Stomach (tissue), 9 donors: ENCODE measurements around the gene SPC24. TPM values are rescaled to one million over a fixed set of nuclear protein-coding genes. Genes with fewer than 3 reads are reported as not detected.

Experiments used
- DNase-seq, 2 donors: peaks; one replicate each; pipeline versions ENCODE4 v3.0.0 to v3.0.0-alpha.2; 2013 to 2019
- H3K27ac ChIP-seq, 5 donors: fragments of 200-600 bp in 4 of 5; sonication (generic) in 4 of 5; one replicate each; pipeline ENCODE4 v1.5.1; 2013 to 2019; ENCODE audit warnings: mild to moderate bottlenecking in 1 of 5, moderate library complexity in 1 of 5
- H3K27me3 ChIP-seq, 3 donors: fragments of 200-600 bp; sonication (generic); one replicate each; pipeline ENCODE4 v1.5.1; 2017 to 2019; ENCODE audit warnings: mixed run types in 1 of 3
- H3K36me3 ChIP-seq, 4 donors: fragments of 200-600 bp; sonication (generic); 1 replicate in 3 of 4; 2 replicates in 1 of 4; pipeline ENCODE4 v1.5.1; 2016 to 2019
- H3K4me1 ChIP-seq, 4 donors: fragments of 200-600 bp; sonication (generic); one replicate each; pipeline ENCODE4 v1.5.1; 2016 to 2019
- H3K4me3 ChIP-seq, 4 donors: fragments of 200-600 bp; sonication (generic) in 3 of 4; one replicate each; pipeline ENCODE4 v1.5.1; 2016 to 2019; ENCODE audit warnings: mild to moderate bottlenecking in 1 of 4
- H3K9me3 ChIP-seq, 4 donors: fragments of 200-600 bp; sonication (generic); one replicate each; pipeline ENCODE4 v1.5.1; 2016 to 2019
- CTCF ChIP-seq, 7 experiments: fragments of 450-650 bp in 4 of 7; fragments of 200-600 bp in 3 of 7; sonication (generic) in 3 of 7; IDR thresholded peaks; one replicate each; pipeline ENCODE4 v1.5.1; 2016 to 2019; ENCODE audit warnings: antibody characterized with exemption in 7 of 7, control low read depth in 2 of 7, mild to moderate bottlenecking in 1 of 7
- EP300 ChIP-seq: sonication (generic); formaldehyde crosslinking; IDR thresholded peaks from one replicate; pipeline ENCODE4 v1.6.1; 2017; ENCODE audit warnings: antibody characterized with exemption
- POLR2A ChIP-seq, 4 donors: fragments of 450-650 bp; IDR thresholded peaks; one replicate each; pipeline ENCODE4 v1.6.1; 2016; ENCODE audit warnings: antibody characterized with exemption in 4 of 4, control low read depth in 2 of 4, mild to moderate bottlenecking in 1 of 4, moderate library complexity in 1 of 4
- POLR2AphosphoS5 ChIP-seq, 3 donors: sonication (generic); formaldehyde crosslinking; IDR thresholded peaks; one replicate each; pipeline ENCODE4 v1.6.1; 2016; ENCODE audit warnings: antibody characterized with exemption in 3 of 3
- WGBS, 5 donors: extraction: QIAGEN DNeasy Blood & Tissue Kit in 3 of 5; methylation state at CpG; one replicate each; pipeline versions ENCODE4 v1.1.5 to v1.1.7; 2013 to 2018; 5-methylcytosine and 5-hydroxymethylcytosine counted together
- intact Hi-C: fragments of 100-400 bp; cut with DNase I; formaldehyde crosslinking; loops from one replicate; pipeline ENCODE4 v1.15.1; 2023; ENCODE audit warnings: low total_unique reads
- polyA plus RNA-seq, 3 donors: library from polyadenylated mRNA; stranded (reverse); fragments of 200-250 nt; gene quantifications; one replicate each; pipeline ENCODE4 v1.2.3, GENCODE V29; 2013
- total RNA-seq, 5 donors: library from RNA; depleted of rRNA; stranded (reverse); fragments of >200 nt; gene quantifications; one replicate each; pipeline versions ENCODE4 v1.1.0 to v1.2.3, GENCODE V29; 2014 to 2016
- donor health status: healthy with polysubstance abuse.
- donor health status: Bipolar disorder and iron deficiency.
- donor health status: healthy.

SPC24 gene
- total and polyA plus RNA-seq, 8 donors: 3.7 to 20.4 (median 9.2) TPM; not detected in 2

- Histone ChIP-seq H3K36me3 (peaks cover 29 to 64% (median 46%) of the 10 kb centered on the region in 4 donors), H3K9me3 (no peaks in the 10 kb centered on the region), H3K27me3 (no peaks in the 10 kb centered on the region), H3K4me1 (peaks cover 68 to 99% (median 89%) of the 10 kb centered on the region in 4 donors), H3K27ac (peak overlapping the region in 4 of 5 donors; percentile 68 to 98 (median 82)), H3K4me3 (peak overlapping the region in 1 of 4 donors; percentile 10)
- TF ChIP-seq EP300: no peak
- TF ChIP-seq POLR2AphosphoS5 (IDR thresholded peaks at IDR 0.05): no peak
- TF ChIP-seq POLR2A (IDR thresholded peaks at IDR 0.05): no peak
- TF ChIP-seq CTCF (IDR thresholded peaks at IDR 0.05): no peak
- DNase-seq: no peak
- 66 to 89% (median 77%) methylated on average over 5 of the region's 5 CpGs for WGBS, 5 donors
- intact Hi-C loops: no loop called here
Observed at GRCh38 chr19:11191934-11192333, 36.4 kb upstream of the SPC24 start.

- intact Hi-C loops: no loop called here
- Histone ChIP-seq H3K4me3 (no peak overlapping the region), H3K36me3 (peaks cover 31 to 70% (median 49%) of the 10 kb centered on the region in 4 donors), H3K27me3 (no peaks in the 10 kb centered on the region), H3K9me3 (no peaks in the 10 kb centered on the region), H3K4me1 (peaks cover 62 to 100% (median 87%) of the 10 kb centered on the region in 4 donors), H3K27ac (peak overlapping the region; percentile 12 to 98 (median 69))
- peak in 1 of 3 donors; percentile 67 for TF ChIP-seq POLR2AphosphoS5 (IDR thresholded peaks at IDR 0.05)
- no peak for TF ChIP-seq POLR2A (IDR thresholded peaks at IDR 0.05)
- peak; percentile 36 to 57 for DNase-seq
- WGBS, 5 donors: 44 to 69% (median 52%) methylated on average over 5 to 8 of the region's 8 CpGs
Observed at GRCh38 chr19:11191273-11191755, 35.7 kb upstream of the SPC24 start.

GRCh38 chr19:11190501-11190900 lies 34.9 kb upstream of the SPC24 start:
- H3K27ac ChIP-seq: peak overlapping the region in 4 of 5 donors; percentile 68 to 98 (median 82)
- peaks cover 36 to 78% (median 55%) of the 10 kb centered on the region in 4 donors for H3K36me3 ChIP-seq
- intact Hi-C loops: no loop called here
- peaks cover 64 to 100% (median 87%) of the 10 kb centered on the region in 4 donors for H3K4me1 ChIP-seq
- TF ChIP-seq EP300 (no peak), POLR2A (IDR thresholded peaks at IDR 0.05) (no peak), POLR2AphosphoS5 (IDR thresholded peaks at IDR 0.05) (no peak), CTCF (IDR thresholded peaks at IDR 0.05) (no peak)
- no peak for DNase-seq
- H3K9me3 ChIP-seq: no peaks in the 10 kb centered on the region
- no peaks in the 10 kb centered on the region for H3K27me3 ChIP-seq
- no peak overlapping the region for H3K4me3 ChIP-seq
- WGBS, 5 donors: 73 to 87% (median 79%) methylated on average over 8 of the region's 8 CpGs

- intact Hi-C loops: no loop called here
- no peak for DNase-seq
- Histone ChIP-seq H3K27me3 (no peaks in the 10 kb centered on the region), H3K9me3 (no peaks in the 10 kb centered on the region), H3K4me3 (no peak overlapping the region), H3K36me3 (peaks cover 14 to 83% (median 41%) of the 10 kb centered on the region in 4 donors), H3K27ac (peak overlapping the region in 4 of 5 donors; percentile 63 to 98 (median 82)), H3K4me1 (peaks cover 56 to 95% (median 79%) of the 10 kb centered on the region in 4 donors)
- TF ChIP-seq CTCF (IDR thresholded peaks at IDR 0.05) (no peak), POLR2A (IDR thresholded peaks at IDR 0.05) (no peak), POLR2AphosphoS5 (IDR thresholded peaks at IDR 0.05) (no peak)
- WGBS, 5 donors: 87 to 94% (median 90%) methylated on average over 9 of the region's 9 CpGs
Observed at GRCh38 chr19:11187441-11187840, 31.9 kb upstream of the SPC24 start.

GRCh38 chr19:11182994-11183393 lies 27.4 kb upstream of the SPC24 start:
- peaks cover 14 to 64% (median 37%) of the 10 kb centered on the region in 4 donors for H3K36me3 ChIP-seq
- H3K9me3 ChIP-seq: no peaks in the 10 kb centered on the region
- TF ChIP-seq CTCF (IDR thresholded peaks at IDR 0.05) (no peak), POLR2AphosphoS5 (IDR thresholded peaks at IDR 0.05) (no peak), EP300 (no peak), POLR2A (IDR thresholded peaks at IDR 0.05) (no peak)
- no peak overlapping the region for H3K4me3 ChIP-seq
- intact Hi-C loops: no loop called here
- peak overlapping the region in 3 of 5 donors; percentile 77 to 98 (median 94) for H3K27ac ChIP-seq
- 75 to 91% (median 84%) methylated on average over 1 of the region's 1 CpG for WGBS, 5 donors
- H3K4me1 ChIP-seq: peaks cover 42 to 85% (median 60%) of the 10 kb centered on the region in 4 donors
- no peak for DNase-seq
- no peaks in the 10 kb centered on the region for H3K27me3 ChIP-seq
